Skeletal muscle tissue (tissue), 4 donors: ENCODE results near the gene RARA. TPM values are rescaled to one million over a fixed set of nuclear protein-coding genes. Genes with fewer than 3 reads are reported as not detected.

ENCODE experiments used
- H3K27ac ChIP-seq: one replicate; pipeline ENCODE4 v1.7.0; 2013; ENCODE audit warnings: mild to moderate bottlenecking, low read depth, low read length, inconsistent platforms
- H3K27me3 ChIP-seq, 3 donors: one replicate each; pipeline ENCODE4 v1.7.0; 2013; ENCODE audit warnings: low read length in 3 of 3; ENCODE audit not compliant: control insufficient read depth in 3 of 3, insufficient read depth in 3 of 3
- H3K36me3 ChIP-seq, 3 donors: one replicate each; pipeline ENCODE4 v1.7.0; 2013; ENCODE audit warnings: low read length in 3 of 3; ENCODE audit not compliant: control insufficient read depth in 3 of 3, insufficient read depth in 3 of 3
- H3K4me1 ChIP-seq, 3 donors: one replicate each; pipeline ENCODE4 v1.7.0; 2013; ENCODE audit warnings: low read length in 3 of 3, mild to moderate bottlenecking in 3 of 3; ENCODE audit not compliant: control insufficient read depth in 3 of 3, insufficient read depth in 3 of 3
- H3K4me3 ChIP-seq, 3 donors: one replicate each; pipeline ENCODE4 v1.7.0; 2013; ENCODE audit warnings: low read length in 3 of 3
- H3K9ac ChIP-seq, 3 donors: one replicate each; pipeline ENCODE4 v1.7.0; 2013; ENCODE audit warnings: low read length in 3 of 3, mild to moderate bottlenecking in 3 of 3, moderate library complexity in 2 of 3, low read depth in 1 of 3
- H3K9me3 ChIP-seq, 3 donors: one replicate each; pipeline ENCODE4 v1.7.0; 2013; ENCODE audit warnings: low read length in 3 of 3; ENCODE audit not compliant: control insufficient read depth in 3 of 3
- total RNA-seq: library from RNA; depleted of rRNA; stranded (reverse); fragments of >200 nt; gene quantifications from one replicate; pipeline ENCODE4 v1.2.3, GENCODE V29; 2014
- donor health status: Osteomylitis.

Gene RARA
- total RNA-seq, 1 donor from 2014 or later: 17.2 TPM

- peak overlapping the region in 2 of 3 donors; percentile 61 to 76 for H3K9ac ChIP-seq
- peaks cover 77 to 82% (median 81%) of the 10 kb centered on the region in 3 donors for H3K4me1 ChIP-seq
- peak overlapping the region; percentile 34 to 54 (median 35) for H3K4me3 ChIP-seq
- H3K27me3 ChIP-seq: no peaks in the 10 kb centered on the region
- H3K36me3 ChIP-seq: peaks cover 29 to 42% (median 38%) of the 10 kb centered on the region in 3 donors
- H3K9me3 ChIP-seq: no peaks in the 10 kb centered on the region
- H3K27ac ChIP-seq: peak overlapping the region; percentile 62
Measured at GRCh38 chr17:40348562-40349476, 39.8 kb downstream of the RARA start.

GRCh38 chr17:40349477-40349894 is 40.5 kb downstream of the RARA start:
- Histone ChIP-seq H3K4me1 (peaks cover 71 to 76% (median 76%) of the 10 kb centered on the region in 3 donors), H3K4me3 (peak overlapping the region in 1 of 3 donors; percentile 35), H3K36me3 (peaks cover 33 to 48% (median 44%) of the 10 kb centered on the region in 3 donors), H3K27me3 (no peaks in the 10 kb centered on the region), H3K9ac (peak overlapping the region in 2 of 3 donors; percentile 61 to 76), H3K9me3 (no peaks in the 10 kb centered on the region), H3K27ac (no peak overlapping the region)

GRCh38 chr17:40349895-40350688 is 41.1 kb downstream of the RARA start:
- Histone ChIP-seq H3K4me3 (peak overlapping the region in 1 of 3 donors; percentile 35), H3K9me3 (no peaks in the 10 kb centered on the region), H3K36me3 (peaks cover 33 to 53% (median 48%) of the 10 kb centered on the region in 3 donors), H3K9ac (peak overlapping the region in 1 of 3 donors; percentile 76), H3K4me1 (peaks cover 71 to 76% (median 75%) of the 10 kb centered on the region in 3 donors), H3K27ac (peak overlapping the region; percentile 23), H3K27me3 (no peaks in the 10 kb centered on the region)

DNA sequence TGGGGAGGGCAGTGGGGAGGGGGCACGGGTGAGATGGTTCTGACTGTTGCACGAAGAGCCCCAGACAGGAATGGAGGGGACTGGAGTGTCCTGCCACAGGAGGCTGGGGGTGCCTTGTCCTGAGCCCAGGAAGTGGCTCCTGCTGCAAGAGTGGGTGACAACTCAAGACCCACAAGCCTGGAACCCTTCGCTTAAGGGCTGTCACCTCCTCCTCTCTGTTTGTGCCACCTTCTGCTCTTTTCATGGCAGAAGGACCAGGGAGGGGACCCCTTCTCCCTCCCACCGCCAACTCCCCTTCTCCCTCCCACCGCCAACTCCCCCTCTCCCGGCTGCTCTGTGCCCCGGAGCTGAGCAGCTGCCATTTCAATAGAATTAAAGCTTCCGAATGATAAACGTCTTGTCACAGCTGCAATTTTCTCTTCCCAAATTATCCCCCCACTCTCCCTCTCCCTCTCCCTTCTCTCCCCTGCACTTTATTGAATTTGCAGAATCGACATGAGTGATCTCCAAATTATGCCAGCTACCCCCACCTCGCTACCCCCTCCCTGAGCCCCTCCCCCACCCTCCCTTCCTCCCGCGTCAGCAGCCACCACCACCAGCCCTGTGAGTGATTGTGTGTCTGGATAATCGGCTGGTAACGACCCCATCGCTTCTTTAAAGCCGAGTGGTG is 41.8 kb downstream of the RARA start:
- H3K4me1 ChIP-seq: peaks cover 64 to 75% (median 72%) of the 10 kb centered on the region in 3 donors
- H3K9ac ChIP-seq: peak overlapping the region in 1 of 3 donors; percentile 40
- H3K4me3 ChIP-seq: no peak overlapping the region
- peak overlapping the region; percentile 23 for H3K27ac ChIP-seq
- H3K36me3 ChIP-seq: peaks cover 40 to 60% (median 52%) of the 10 kb centered on the region in 3 donors
- H3K9me3 ChIP-seq: no peaks in the 10 kb centered on the region
- H3K27me3 ChIP-seq: no peaks in the 10 kb centered on the region

GRCh38 chr17:40351359-40352236 is 42.6 kb downstream of the RARA start:
- H3K9me3 ChIP-seq: no peaks in the 10 kb centered on the region
- no peak overlapping the region for H3K4me3 ChIP-seq
- H3K27ac ChIP-seq: no peak overlapping the region
- peak overlapping the region in 2 of 3 donors; percentile 0 to 25 for H3K9ac ChIP-seq
- peaks cover 56 to 69% (median 65%) of the 10 kb centered on the region in 3 donors for H3K4me1 ChIP-seq
- H3K36me3 ChIP-seq: peaks cover 44 to 60% (median 56%) of the 10 kb centered on the region in 3 donors
- H3K27me3 ChIP-seq: no peaks in the 10 kb centered on the region

DNA sequence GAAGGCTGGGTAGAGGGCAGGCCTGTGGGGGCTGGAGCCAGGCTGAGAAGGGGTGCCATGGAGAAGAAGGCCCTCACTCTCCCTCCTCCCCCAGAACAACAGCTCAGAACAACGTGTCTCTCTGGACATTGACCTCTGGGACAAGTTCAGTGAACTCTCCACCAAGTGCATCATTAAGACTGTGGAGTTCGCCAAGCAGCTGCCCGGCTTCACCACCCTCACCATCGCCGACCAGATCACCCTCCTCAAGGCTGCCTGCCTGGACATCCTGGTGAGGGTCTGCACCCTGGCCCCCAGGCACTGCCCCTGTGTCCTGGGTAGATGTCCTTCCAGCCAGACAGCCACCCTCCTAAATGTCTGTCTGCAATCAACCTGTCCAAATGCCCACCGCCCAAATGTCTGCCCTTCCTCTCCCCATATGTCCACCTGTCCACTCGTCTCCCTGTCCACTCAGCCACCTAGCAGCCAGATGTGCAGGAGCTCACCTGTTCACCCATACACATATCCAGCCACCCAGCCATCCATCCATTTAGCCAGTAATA is 43.3 kb downstream of the RARA start:
- Histone ChIP-seq H3K9me3 (no peaks in the 10 kb centered on the region), H3K36me3 (peaks cover 44 to 60% (median 56%) of the 10 kb centered on the region in 3 donors), H3K4me1 (peaks cover 49 to 62% (median 58%) of the 10 kb centered on the region in 3 donors), H3K27ac (no peak overlapping the region), H3K9ac (peak overlapping the region in 2 of 3 donors; percentile 0 to 25), H3K27me3 (no peaks in the 10 kb centered on the region), H3K4me3 (no peak overlapping the region)

GRCh38 chr17:40352779-40353394 is 43.9 kb downstream of the RARA start:
- H3K4me1 ChIP-seq: peaks cover 45 to 56% (median 52%) of the 10 kb centered on the region in 3 donors
- no peak overlapping the region for H3K9ac ChIP-seq
- H3K4me3 ChIP-seq: no peak overlapping the region

DNA sequence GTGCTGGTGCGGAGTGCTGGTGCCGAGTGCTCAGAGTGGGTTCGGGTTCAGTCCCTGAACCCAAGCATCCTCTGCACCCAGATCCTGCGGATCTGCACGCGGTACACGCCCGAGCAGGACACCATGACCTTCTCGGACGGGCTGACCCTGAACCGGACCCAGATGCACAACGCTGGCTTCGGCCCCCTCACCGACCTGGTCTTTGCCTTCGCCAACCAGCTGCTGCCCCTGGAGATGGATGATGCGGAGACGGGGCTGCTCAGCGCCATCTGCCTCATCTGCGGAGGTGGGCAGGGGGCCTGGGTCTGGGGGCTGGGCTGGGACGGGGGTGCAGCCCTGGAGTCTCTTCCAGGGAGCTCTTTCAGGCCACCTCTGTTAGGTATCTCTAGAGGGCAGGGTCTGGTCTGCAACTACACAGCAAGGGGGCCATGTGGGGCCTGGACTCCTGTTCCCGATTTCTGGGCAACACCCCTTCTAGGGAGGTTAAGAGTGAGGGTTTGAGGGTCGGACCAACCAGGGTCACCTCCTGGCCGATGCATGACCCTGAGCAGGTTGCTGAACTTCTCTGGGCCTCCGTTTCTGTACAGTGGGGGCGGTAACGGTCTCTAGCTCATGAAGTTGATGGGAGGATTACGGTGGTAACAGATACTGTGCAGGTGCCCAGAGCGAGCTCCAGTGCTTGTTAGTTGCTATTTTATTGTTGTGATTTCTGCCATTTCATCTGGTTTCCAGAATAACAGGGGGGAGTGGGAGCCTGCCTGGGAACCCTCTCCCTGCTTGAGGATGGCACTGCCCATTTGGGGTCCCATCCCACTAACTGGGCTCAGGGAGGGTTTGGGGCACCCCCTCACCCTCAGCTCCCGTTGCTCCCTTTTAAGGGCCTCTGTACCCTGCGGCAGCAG is 45.5 kb downstream of the RARA start:
- no peak overlapping the region for H3K27ac ChIP-seq
- H3K36me3 ChIP-seq: peaks cover 39 to 49% (median 49%) of the 10 kb centered on the region in 3 donors
- peak overlapping the region in 1 of 3 donors; percentile 13 for H3K4me3 ChIP-seq
- no peaks in the 10 kb centered on the region for H3K9me3 ChIP-seq
- H3K27me3 ChIP-seq: no peaks in the 10 kb centered on the region
- H3K9ac ChIP-seq: peak overlapping the region in 1 of 3 donors; percentile 62
- H3K4me1 ChIP-seq: peaks cover 33 to 40% (median 37%) of the 10 kb centered on the region in 3 donors

More at GRCh38 chr17:40352779-40353394, 43.9 kb downstream of the RARA start:
- no peaks in the 10 kb centered on the region for H3K27me3 ChIP-seq
- H3K9me3 ChIP-seq: no peaks in the 10 kb centered on the region
- H3K36me3 ChIP-seq: peaks cover 44 to 60% (median 56%) of the 10 kb centered on the region in 3 donors
- no peak overlapping the region for H3K27ac ChIP-seq
